A549 (cell line): ENCODE results near the gene SLC25A5. TPM values are rescaled to one million over a fixed set of nuclear protein-coding genes. Genes with fewer than 3 reads are reported as not detected.
"Not testable (repeated sequence)": the region's sequence is repeated elsewhere in the genome, so short reads cannot be mapped to it uniquely, and the experiment has no call there.

ENCODE experiments used
- ATAC-seq, 2 experiments: fragments of 200-7000 bp in 1 of 2; fragments of >200 bp in 1 of 2; cut with Nextera tagmentation in 1 of 2; cut with Tn5 transposase in 1 of 2; 3 replicates each; pipeline versions ENCODE4 v1.8.0 to v1.9.1; 2018 to 2020; ENCODE audit warnings: mild to moderate bottlenecking in 1 of 2, moderate library complexity in 1 of 2
- CTCF ChIA-PET: fragments of 300-600 bp; sonication (Branson Sonifier 250); formaldehyde crosslinking; extraction: SDS; loops from one replicate; lab custom pipeline; 2021; ENCODE audit warnings: antibody characterized with exemption, inconsistent platforms; lab: Yijun Ruan, JAX
- POLR2A ChIA-PET: fragments of 350-600 bp; formaldehyde crosslinking; extraction: SDS; loops from one replicate; lab custom pipeline; 2021; ENCODE audit warnings: antibody characterized with exemption, inconsistent platforms; lab: Yijun Ruan, JAX
- DNase-seq, 2 experiments: peaks; one replicate each; pipeline versions ENCODE4 v3.0.0 to v3.0.0-alpha.2; 2011 to 2016; ENCODE audit warnings: low read depth in 1 of 2, low spot score in 1 of 2
- FAIRE-seq: peaks from 2 replicates; lab custom pipeline; 2011; peaks lifted over from hg19 to GRCh38; lab: Jason Lieb, UNC
- H3K27ac ChIP-seq, 2 experiments: fragments of >200 bp; sonication (Bioruptor Twin); formaldehyde crosslinking; 3 replicates each; pipeline ENCODE4 v1.5.1; 2016 to 2017
- H3K4me1 ChIP-seq: fragments of >200 bp; sonication (Bioruptor Twin); formaldehyde crosslinking; 3 replicates; pipeline ENCODE4 v1.6.1; 2016
- H3K4me2 ChIP-seq: fragments of >200 bp; sonication (Bioruptor Twin); formaldehyde crosslinking; 3 replicates; pipeline ENCODE4 v1.6.1; 2016
- H3K4me3 ChIP-seq: fragments of >200 bp; sonication (Bioruptor Twin); formaldehyde crosslinking; 3 replicates; pipeline ENCODE4 v1.5.1; 2016
- H3K9me3 ChIP-seq: fragments of >200 bp; sonication (Bioruptor Twin); formaldehyde crosslinking; 3 replicates; pipeline ENCODE4 v1.6.1; 2016
- EHMT2 ChIP-seq: fragments of 200-600 bp; sonication (generic); IDR thresholded peaks from 2 replicates; pipeline ENCODE4 v1.6.1; 2016; ENCODE audit warnings: antibody characterized with exemption, low read depth, mild to moderate bottlenecking, moderate library complexity
- FOSB ChIP-seq: fragments of 250-450 bp; sonication (Bioruptor Pico); IDR thresholded peaks from 2 replicates; pipeline ENCODE4 v1.5.0; 2020; ENCODE audit warnings: mild to moderate bottlenecking, moderate library complexity
- FOSL2 ChIP-seq, 2 experiments: fragments of 450-650 bp in 1 of 2; fragments of >200 bp in 1 of 2; sonication (Bioruptor Twin) in 1 of 2; formaldehyde crosslinking; IDR thresholded peaks; 2 replicates each; pipeline versions ENCODE4 v1.5.0 to v1.6.1; 2016 to 2020; ENCODE audit warnings: mild to moderate bottlenecking in 1 of 2, moderate library complexity in 1 of 2
- HDAC2 ChIP-seq: fragments of 200-600 bp; sonication (generic); IDR thresholded peaks from 2 replicates; pipeline ENCODE4 v1.6.1; 2016
- HOXA7 ChIP-seq: fragments of 250-450 bp; sonication (Bioruptor Pico); IDR thresholded peaks from 2 replicates; pipeline ENCODE4 v1.5.0; 2020; ENCODE audit warnings: mild to moderate bottlenecking, moderate library complexity
- HOXB5 ChIP-seq: fragments of 250-450 bp; sonication (Bioruptor Pico); IDR thresholded peaks from 2 replicates; pipeline ENCODE4 v1.5.0; 2020; ENCODE audit warnings: mild to moderate bottlenecking, moderate library complexity
- JUN ChIP-seq, 2 experiments: fragments of >200 bp; sonication (Bioruptor Twin); formaldehyde crosslinking; IDR thresholded peaks; 2 replicates in 1 of 2; 3 replicates in 1 of 2; pipeline ENCODE4 v1.6.1; 2016 to 2017
- MAX ChIP-seq: IDR thresholded peaks from 2 replicates; pipeline ENCODE4 v1.6.1; 2012
- MYC ChIP-seq: IDR thresholded peaks from 2 replicates; pipeline ENCODE4 v1.6.1; 2012; ENCODE audit warnings: mild to moderate bottlenecking, inconsistent platforms, low read length, improper control_type of control experiment, borderline replicate concordance
- NPAS2 ChIP-seq: fragments of 250-450 bp; sonication (Bioruptor Pico); IDR thresholded peaks from 2 replicates; pipeline ENCODE4 v1.8.0; 2022; ENCODE audit warnings: mild to moderate bottlenecking, moderate library complexity, borderline replicate concordance
- PBX3 ChIP-seq: IDR thresholded peaks from 2 replicates; pipeline ENCODE4 v1.6.1; 2012
- RCOR1 ChIP-seq: fragments of 150-350 bp; IDR thresholded peaks from 2 replicates; pipeline ENCODE4 v1.6.1; 2014; ENCODE audit warnings: antibody characterized with exemption, low read length, low read depth
- RNF2 ChIP-seq: fragments of 200-600 bp; sonication (generic); IDR thresholded peaks from 2 replicates; pipeline ENCODE4 v1.6.1; 2016; ENCODE audit warnings: low read depth, mild to moderate bottlenecking, antibody characterized with exemption, moderate library complexity, borderline replicate concordance
- SREBF2 ChIP-seq: fragments of 450-650 bp; IDR thresholded peaks from 2 replicates; pipeline ENCODE4 v1.6.1; 2014; ENCODE audit warnings: mild to moderate bottlenecking, moderate library complexity
- ZC3H11A ChIP-seq: fragments of 450-650 bp; IDR thresholded peaks from 2 replicates; pipeline ENCODE4 v1.6.1; 2014; ENCODE audit warnings: antibody characterized with exemption, mild to moderate bottlenecking
- WGBS: methylation state at CpG from one replicate; pipeline ENCODE4 v1.1.6; 2017; ENCODE audit errors: missing lambda C conversion rate; 5-methylcytosine and 5-hydroxymethylcytosine counted together
- polyA plus RNA-seq, 4 experiments: library from polyadenylated mRNA; depleted of rRNA in 3 of 4; stranded (reverse); fragments of >200 nt; fragmentation: RNase III in 1 of 4; extraction: RNeasy Plus Mini Kit Qiagen cat#74134 plus additional on column Dnase treatment in 1 of 4; gene quantifications; 2 replicates in 3 of 4; 3 replicates in 1 of 4; pipeline ENCODE4 v1.2.3, GENCODE V29; 2011 to 2017
- TF ChIP-seq, protein P1 (sequence below): IDR thresholded peaks from 2 replicates; pipeline ENCODE4 v1.6.1; 2012; ENCODE audit warnings: low read depth, borderline replicate concordance
- TF ChIP-seq, protein P2 (sequence below): fragments of 150-350 bp; IDR thresholded peaks from 2 replicates; pipeline ENCODE4 v1.6.1; 2014; ENCODE audit warnings: low read depth, mild to moderate bottlenecking, low read length
- TF ChIP-seq, protein P3 (sequence below): fragments of 200-600 bp; sonication (generic); IDR thresholded peaks from 2 replicates; pipeline ENCODE4 v1.6.1; 2016; ENCODE audit warnings: antibody characterized with exemption, mild to moderate bottlenecking, moderate library complexity

Gene SLC25A5
- polyA plus RNA-seq, 2 of the 4 experiments (the other 2 are of a cell fraction): 625 to 739 TPM

GRCh38 chrX:119493851-119494495, 25.7 kb downstream of the SLC25A5 start:
- Histone ChIP-seq H3K4me2 (peak overlapping the region; percentile 43), H3K4me1 (peaks cover 38% of the 10 kb centered on the region), H3K27ac (peak overlapping the region; percentile 71 to 78)
- not testable (repeated sequence) for FAIRE-seq, H3K4me3 ChIP-seq, DNase-seq, H3K9me3 ChIP-seq
- CTCF ChIA-PET: interaction anchor here (0.6 to 31.5 kb wide), 3 partner anchors 5 to 277 kb away, joined by 5 to 814 read pairs (median 814); no protein-coding TSS in a partner anchor
- POLR2A ChIA-PET: interaction anchor here (1.2 to 1.6 kb wide), 2 partner anchors 9 to 26 kb away, joined by 3 to 5 read pairs; partner anchors contain the start of gene SLC25A5
- WGBS: 81% methylated on average over 10 of the region's 10 CpGs
- ATAC-seq: peak; percentile 11 to 12; a peak in 2 of 6 replicates

- no peak overlapping the region for H3K4me3 ChIP-seq
- TF ChIP-seq HOXB5 (no peak), FOSB (no peak), PBX3 (no peak), NPAS2 (no peak), SREBF2 (no peak), RNF2 (no peak), MYC (no peak), HOXA7 (CRISPR knock-in tag) (no peak), JUN (IDR thresholded peaks at IDR 0.05) (no peak), MAX (no peak; the same call in 1 of the 2 replicates), ZC3H11A (no peak), HDAC2 (no peak), FOSL2 (IDR thresholded peaks at IDR 0.05) (no peak), FOSL2 (CRISPR knock-in tag; IDR thresholded peaks at IDR 0.05) (no peak), RCOR1 (no peak), EHMT2 (no peak)
- TF ChIP-seq, protein P1, sequence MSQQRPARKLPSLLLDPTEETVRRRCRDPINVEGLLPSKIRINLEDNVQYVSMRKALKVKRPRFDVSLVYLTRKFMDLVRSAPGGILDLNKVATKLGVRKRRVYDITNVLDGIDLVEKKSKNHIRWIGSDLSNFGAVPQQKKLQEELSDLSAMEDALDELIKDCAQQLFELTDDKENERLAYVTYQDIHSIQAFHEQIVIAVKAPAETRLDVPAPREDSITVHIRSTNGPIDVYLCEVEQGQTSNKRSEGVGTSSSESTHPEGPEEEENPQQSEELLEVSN: no peak
- TF ChIP-seq, protein P2, sequence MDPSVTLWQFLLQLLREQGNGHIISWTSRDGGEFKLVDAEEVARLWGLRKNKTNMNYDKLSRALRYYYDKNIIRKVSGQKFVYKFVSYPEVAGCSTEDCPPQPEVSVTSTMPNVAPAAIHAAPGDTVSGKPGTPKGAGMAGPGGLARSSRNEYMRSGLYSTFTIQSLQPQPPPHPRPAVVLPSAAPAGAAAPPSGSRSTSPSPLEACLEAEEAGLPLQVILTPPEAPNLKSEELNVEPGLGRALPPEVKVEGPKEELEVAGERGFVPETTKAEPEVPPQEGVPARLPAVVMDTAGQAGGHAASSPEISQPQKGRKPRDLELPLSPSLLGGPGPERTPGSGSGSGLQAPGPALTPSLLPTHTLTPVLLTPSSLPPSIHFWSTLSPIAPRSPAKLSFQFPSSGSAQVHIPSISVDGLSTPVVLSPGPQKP: no peak
- TF ChIP-seq, protein P3, sequence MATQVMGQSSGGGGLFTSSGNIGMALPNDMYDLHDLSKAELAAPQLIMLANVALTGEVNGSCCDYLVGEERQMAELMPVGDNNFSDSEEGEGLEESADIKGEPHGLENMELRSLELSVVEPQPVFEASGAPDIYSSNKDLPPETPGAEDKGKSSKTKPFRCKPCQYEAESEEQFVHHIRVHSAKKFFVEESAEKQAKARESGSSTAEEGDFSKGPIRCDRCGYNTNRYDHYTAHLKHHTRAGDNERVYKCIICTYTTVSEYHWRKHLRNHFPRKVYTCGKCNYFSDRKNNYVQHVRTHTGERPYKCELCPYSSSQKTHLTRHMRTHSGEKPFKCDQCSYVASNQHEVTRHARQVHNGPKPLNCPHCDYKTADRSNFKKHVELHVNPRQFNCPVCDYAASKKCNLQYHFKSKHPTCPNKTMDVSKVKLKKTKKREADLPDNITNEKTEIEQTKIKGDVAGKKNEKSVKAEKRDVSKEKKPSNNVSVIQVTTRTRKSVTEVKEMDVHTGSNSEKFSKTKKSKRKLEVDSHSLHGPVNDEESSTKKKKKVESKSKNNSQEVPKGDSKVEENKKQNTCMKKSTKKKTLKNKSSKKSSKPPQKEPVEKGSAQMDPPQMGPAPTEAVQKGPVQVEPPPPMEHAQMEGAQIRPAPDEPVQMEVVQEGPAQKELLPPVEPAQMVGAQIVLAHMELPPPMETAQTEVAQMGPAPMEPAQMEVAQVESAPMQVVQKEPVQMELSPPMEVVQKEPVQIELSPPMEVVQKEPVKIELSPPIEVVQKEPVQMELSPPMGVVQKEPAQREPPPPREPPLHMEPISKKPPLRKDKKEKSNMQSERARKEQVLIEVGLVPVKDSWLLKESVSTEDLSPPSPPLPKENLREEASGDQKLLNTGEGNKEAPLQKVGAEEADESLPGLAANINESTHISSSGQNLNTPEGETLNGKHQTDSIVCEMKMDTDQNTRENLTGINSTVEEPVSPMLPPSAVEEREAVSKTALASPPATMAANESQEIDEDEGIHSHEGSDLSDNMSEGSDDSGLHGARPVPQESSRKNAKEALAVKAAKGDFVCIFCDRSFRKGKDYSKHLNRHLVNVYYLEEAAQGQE: no peak
- H3K4me1 ChIP-seq: peaks cover 42% of the 10 kb centered on the region
- ATAC-seq (peak; percentile 64 to 79; a peak in 3 of 6 replicates), FAIRE-seq (no peak), DNase-seq (peak in 1 of 2 experiments; percentile 65)
- H3K27ac ChIP-seq: peak overlapping the region; percentile 71 to 78
- CTCF ChIA-PET: interaction anchor here (0.9 to 31.5 kb wide), 4 partner anchors 8 to 258 kb away, joined by 3 to 814 read pairs (median 408); no protein-coding TSS in a partner anchor
- POLR2A ChIA-PET: interaction anchor here (0.7 to 1.5 kb wide), 2 partner anchors 13 to 16 kb away, joined by 3 read pairs; no protein-coding TSS in a partner anchor
- 49% methylated on average over 8 of the region's 10 CpGs for WGBS
- no peaks in the 10 kb centered on the region for H3K9me3 ChIP-seq
- peak overlapping the region; percentile 43; the same call in 2 of the 3 replicates for H3K4me2 ChIP-seq
Observed at GRCh38 chrX:119495734-119496726, 27.8 kb downstream of the SLC25A5 start.
